Measurements from ENCODE around the gene NACC1. TPM values are rescaled to one million over a fixed set of nuclear protein-coding genes. Genes with fewer than 3 reads are reported as not detected.

Gene NACC1
- total RNA-seq, 1 donor, result 53.9 TPM

DNA sequence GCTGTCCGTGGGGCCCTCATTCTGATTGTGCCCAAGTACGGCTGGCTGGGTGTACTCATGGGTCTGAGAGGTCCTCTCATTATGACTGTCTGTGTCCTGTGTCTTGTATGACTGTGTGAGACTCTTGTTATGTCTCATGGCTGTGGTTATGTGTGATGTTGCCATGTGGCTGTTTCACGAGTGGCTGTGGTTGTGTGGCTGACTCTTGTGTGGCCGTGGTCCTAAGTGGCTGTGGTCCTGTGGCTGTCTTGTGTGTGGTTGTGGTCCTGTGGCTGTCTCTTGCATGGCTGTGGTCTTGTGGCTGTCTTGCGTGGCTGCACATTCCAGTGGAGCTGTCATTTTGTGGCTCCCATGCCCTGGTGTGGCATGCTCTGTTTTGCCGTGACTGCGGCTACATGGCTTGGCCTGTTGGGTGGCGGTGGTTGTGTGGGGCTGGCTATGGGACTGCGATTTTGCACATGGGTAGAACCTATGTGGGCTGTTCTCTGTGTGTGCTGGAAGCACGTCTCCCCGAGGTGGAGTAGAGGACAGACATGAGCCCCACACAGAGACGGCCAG lies 18.0 kb upstream of the NACC1 start:
- no peaks in the 10 kb centered on the region for H3K9me3 ChIP-seq (ENCODE audit: low read depth, low read length)
- H3K27me3 ChIP-seq (ENCODE audit: insufficient read depth, low read length), result no peaks in the 10 kb centered on the region
- H3K79me2 ChIP-seq (ENCODE audit: insufficient read depth, low read length), result no peaks in the 10 kb centered on the region
- H2AFZ ChIP-seq (ENCODE audit: low read length), result no peak overlapping the region
- H3K27ac ChIP-seq (ENCODE audit: low read depth, low read length), result no peak overlapping the region
- H3K4me1 ChIP-seq (ENCODE audit: insufficient read depth, low read length), result peaks cover 10% of the 10 kb centered on the region
- TF ChIP-seq, protein P1, sequence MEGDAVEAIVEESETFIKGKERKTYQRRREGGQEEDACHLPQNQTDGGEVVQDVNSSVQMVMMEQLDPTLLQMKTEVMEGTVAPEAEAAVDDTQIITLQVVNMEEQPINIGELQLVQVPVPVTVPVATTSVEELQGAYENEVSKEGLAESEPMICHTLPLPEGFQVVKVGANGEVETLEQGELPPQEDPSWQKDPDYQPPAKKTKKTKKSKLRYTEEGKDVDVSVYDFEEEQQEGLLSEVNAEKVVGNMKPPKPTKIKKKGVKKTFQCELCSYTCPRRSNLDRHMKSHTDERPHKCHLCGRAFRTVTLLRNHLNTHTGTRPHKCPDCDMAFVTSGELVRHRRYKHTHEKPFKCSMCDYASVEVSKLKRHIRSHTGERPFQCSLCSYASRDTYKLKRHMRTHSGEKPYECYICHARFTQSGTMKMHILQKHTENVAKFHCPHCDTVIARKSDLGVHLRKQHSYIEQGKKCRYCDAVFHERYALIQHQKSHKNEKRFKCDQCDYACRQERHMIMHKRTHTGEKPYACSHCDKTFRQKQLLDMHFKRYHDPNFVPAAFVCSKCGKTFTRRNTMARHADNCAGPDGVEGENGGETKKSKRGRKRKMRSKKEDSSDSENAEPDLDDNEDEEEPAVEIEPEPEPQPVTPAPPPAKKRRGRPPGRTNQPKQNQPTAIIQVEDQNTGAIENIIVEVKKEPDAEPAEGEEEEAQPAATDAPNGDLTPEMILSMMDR (IDR thresholded peaks at IDR 0.05; ENCODE audit: extremely low read depth, low read depth, low read length), result no peak
- no peak overlapping the region for H3K4me3 ChIP-seq (ENCODE audit: insufficient read depth, low read length)
- peak; percentile 91 for DNase-seq (ENCODE audit: insufficient read length, low spot score, missing footprints)
- H4K20me1 ChIP-seq (ENCODE audit: insufficient read depth, low read length), result peaks cover 9% of the 10 kb centered on the region
- H3K4me2 ChIP-seq (ENCODE audit: insufficient read depth, low read length), result no peak overlapping the region
- H3K36me3 ChIP-seq (ENCODE audit: insufficient read depth, low read length), result peaks cover 2% of the 10 kb centered on the region

- Histone ChIP-seq H3K4me1 (ENCODE audit: insufficient read depth, low read length) (peaks cover 10% of the 10 kb centered on the region), H3K27ac (ENCODE audit: low read depth, low read length) (no peak overlapping the region)
These were observed 17.0 kb upstream of the NACC1 start for GRCh38 chr19:13100841-13101589.

DNA sequence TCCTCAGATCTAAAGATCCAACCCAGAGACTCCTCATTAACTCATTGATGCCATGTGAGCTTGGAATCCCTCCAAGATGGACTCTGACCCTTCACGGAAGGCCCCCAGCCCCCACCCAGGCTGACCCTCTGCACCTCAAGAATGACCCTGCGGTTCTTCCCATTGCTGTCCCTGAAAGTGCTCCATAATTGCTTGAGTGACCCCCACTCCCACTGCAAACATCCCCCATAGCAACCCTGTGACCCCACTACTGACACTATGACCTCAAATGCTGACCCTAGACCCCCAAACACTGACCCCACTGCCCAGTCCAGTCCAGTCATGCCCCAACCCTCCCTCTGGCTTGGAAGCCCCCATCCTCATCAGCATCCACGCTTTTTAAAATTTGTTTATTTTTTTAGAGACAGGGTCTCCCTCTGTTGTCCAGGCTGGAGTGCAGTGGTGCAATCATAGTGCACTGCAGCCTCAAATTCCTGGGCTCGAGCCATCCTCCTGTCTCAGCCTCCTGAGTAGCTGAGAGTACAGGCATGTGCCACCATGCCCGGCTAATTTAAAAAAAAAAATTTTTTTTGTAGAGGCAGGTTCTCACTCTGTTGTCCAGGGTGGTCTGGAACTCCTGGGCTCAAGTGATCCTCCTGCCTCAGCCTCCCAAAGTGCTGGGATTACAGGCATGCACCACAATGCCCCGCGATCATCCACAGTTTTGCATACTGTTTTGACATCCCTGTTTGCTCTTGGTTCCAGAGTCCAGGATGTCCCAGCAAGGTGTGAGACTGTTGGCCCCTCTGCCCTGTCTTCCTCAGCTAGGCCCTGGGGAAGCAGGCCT lies 16.3 kb upstream of the NACC1 start:
- no peak for DNase-seq (ENCODE audit: insufficient read length, low spot score, missing footprints)
- H3K4me1 ChIP-seq (ENCODE audit: insufficient read depth, low read length), result peaks cover 10% of the 10 kb centered on the region
- H3K9me3 ChIP-seq (ENCODE audit: low read depth, low read length), result no peaks in the 10 kb centered on the region
- H3K4me2 ChIP-seq (ENCODE audit: insufficient read depth, low read length), result peak overlapping the region; percentile 54
- no peak overlapping the region for H2AFZ ChIP-seq (ENCODE audit: low read length)
- H3K36me3 ChIP-seq (ENCODE audit: insufficient read depth, low read length), result peaks cover 2% of the 10 kb centered on the region
- H3K27ac ChIP-seq (ENCODE audit: low read depth, low read length), result peak overlapping the region; percentile 45
- peak overlapping the region; percentile 61 for H3K4me3 ChIP-seq (ENCODE audit: insufficient read depth, low read length)
- TF ChIP-seq, protein P1 (IDR thresholded peaks at IDR 0.05; ENCODE audit: extremely low read depth, low read depth, low read length), result no peak
- H3K79me2 ChIP-seq (ENCODE audit: insufficient read depth, low read length), result no peaks in the 10 kb centered on the region
- H4K20me1 ChIP-seq (ENCODE audit: insufficient read depth, low read length), result peaks cover 7% of the 10 kb centered on the region
- H3K27me3 ChIP-seq (ENCODE audit: insufficient read depth, low read length), result no peaks in the 10 kb centered on the region

More at GRCh38 chr19:13100841-13101589, 17.0 kb upstream of the NACC1 start:
- peak; percentile 93 for DNase-seq (ENCODE audit: insufficient read length, low spot score, missing footprints)
- Histone ChIP-seq H3K79me2 (ENCODE audit: insufficient read depth, low read length) (no peaks in the 10 kb centered on the region), H2AFZ (ENCODE audit: low read length) (no peak overlapping the region), H3K27me3 (ENCODE audit: insufficient read depth, low read length) (no peaks in the 10 kb centered on the region), H3K36me3 (ENCODE audit: insufficient read depth, low read length) (peaks cover 2% of the 10 kb centered on the region), H3K4me3 (ENCODE audit: insufficient read depth, low read length) (no peak overlapping the region), H3K9me3 (ENCODE audit: low read depth, low read length) (no peaks in the 10 kb centered on the region), H3K4me2 (ENCODE audit: insufficient read depth, low read length) (no peak overlapping the region), H4K20me1 (ENCODE audit: insufficient read depth, low read length) (peaks cover 9% of the 10 kb centered on the region)
- TF ChIP-seq, protein P1 (IDR thresholded peaks at IDR 0.05; ENCODE audit: extremely low read depth, low read depth, low read length), result peak; percentile 28

GRCh38 chr19:13102416-13102665 lies 15.7 kb upstream of the NACC1 start:
- peaks cover 4% of the 10 kb centered on the region for H3K36me3 ChIP-seq (ENCODE audit: insufficient read depth, low read length)
- TF ChIP-seq, protein P1 (IDR thresholded peaks at IDR 0.05; ENCODE audit: extremely low read depth, low read depth, low read length), result no peak
- H3K4me1 ChIP-seq (ENCODE audit: insufficient read depth, low read length), result peaks cover 10% of the 10 kb centered on the region
- peak overlapping the region; percentile 45 for H3K27ac ChIP-seq (ENCODE audit: low read depth, low read length)
- no peak for DNase-seq (ENCODE audit: insufficient read length, low spot score, missing footprints)
- no peaks in the 10 kb centered on the region for H3K79me2 ChIP-seq (ENCODE audit: insufficient read depth, low read length)
- H3K27me3 ChIP-seq (ENCODE audit: insufficient read depth, low read length), result no peaks in the 10 kb centered on the region
- no peaks in the 10 kb centered on the region for H3K9me3 ChIP-seq (ENCODE audit: low read depth, low read length)
- peaks cover 7% of the 10 kb centered on the region for H4K20me1 ChIP-seq (ENCODE audit: insufficient read depth, low read length)
- H3K4me2 ChIP-seq (ENCODE audit: insufficient read depth, low read length), result peak overlapping the region; percentile 54
- peak overlapping the region; percentile 61 for H3K4me3 ChIP-seq (ENCODE audit: insufficient read depth, low read length)
- H2AFZ ChIP-seq (ENCODE audit: low read length), result no peak overlapping the region

Data from osteoblast (primary cell).